ENCODE data around the gene SWT1. TPM values are rescaled to one million over a fixed set of nuclear protein-coding genes. Genes with fewer than 3 reads are reported as not detected.

SWT1 gene
- total RNA-seq = 3.5 and 6.0 TPM in 2 replicates

- DNase-seq (ENCODE audit: low read depth in 2 of 2) = peak; percentile 100
Observed at GRCh38 chr1:185156854-185157598, at the start of gene SWT1, which contains the start of gene TRMT1L. Gene SWT1 (plus strand): TSS chr1:185157167. CDS start chr1:185160842, 3,675 bp downstream. Gene TRMT1L (minus strand): TSS chr1:185156953. CDS start chr1:185156712, 241 bp downstream.

GRCh38 chr1:185108321-185108720, 48.6 kb upstream of the SWT1 start:
- peak; percentile 6 to 17 for DNase-seq (ENCODE audit: low read depth in 2 of 2)

- DNase-seq (ENCODE audit: low read depth in 2 of 2) = no peak
Observed at GRCh38 chr1:185110145-185110544, 46.8 kb upstream of the SWT1 start.

DNA sequence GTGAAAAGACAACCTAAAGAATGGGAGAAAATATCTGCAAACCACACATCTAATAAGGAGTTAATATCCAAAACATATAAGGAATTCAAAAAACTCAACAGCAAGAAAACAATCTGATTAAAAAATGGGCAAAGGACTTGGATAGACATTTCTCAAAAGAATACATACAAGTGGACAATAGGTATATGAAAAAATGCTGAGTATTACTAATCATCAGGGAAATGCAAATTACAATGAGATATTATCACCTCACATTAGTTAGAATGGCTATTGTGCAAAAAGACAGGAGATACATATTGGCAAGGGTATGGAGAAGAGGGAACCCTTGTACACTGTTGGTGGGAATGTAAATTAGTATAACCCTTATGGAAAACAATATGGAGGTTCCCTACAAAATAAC, 45.1 kb upstream of the SWT1 start:
- no peak for DNase-seq (ENCODE audit: low read depth in 2 of 2)

DNA sequence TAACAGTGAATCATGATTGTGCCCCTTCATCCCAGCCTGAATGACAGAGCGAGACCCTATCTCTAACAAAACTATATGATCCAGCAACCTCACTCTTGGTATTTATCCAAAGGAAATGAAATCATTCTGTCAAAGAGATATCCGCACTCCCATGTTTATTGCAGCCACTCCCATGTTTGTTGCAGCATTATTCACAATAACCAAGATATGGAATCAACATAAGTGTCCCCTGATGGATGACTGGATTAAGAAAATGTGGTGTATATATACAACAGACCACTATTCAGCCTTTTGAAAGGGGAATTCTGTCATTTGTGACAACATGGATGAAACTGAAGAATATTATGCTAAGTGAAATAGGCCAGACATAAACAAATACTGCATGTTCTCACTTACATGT, 44.6 kb upstream of the SWT1 start:
- DNase-seq (ENCODE audit: low read depth in 2 of 2) = peak in 1 of 2 donors; percentile 23

DNA sequence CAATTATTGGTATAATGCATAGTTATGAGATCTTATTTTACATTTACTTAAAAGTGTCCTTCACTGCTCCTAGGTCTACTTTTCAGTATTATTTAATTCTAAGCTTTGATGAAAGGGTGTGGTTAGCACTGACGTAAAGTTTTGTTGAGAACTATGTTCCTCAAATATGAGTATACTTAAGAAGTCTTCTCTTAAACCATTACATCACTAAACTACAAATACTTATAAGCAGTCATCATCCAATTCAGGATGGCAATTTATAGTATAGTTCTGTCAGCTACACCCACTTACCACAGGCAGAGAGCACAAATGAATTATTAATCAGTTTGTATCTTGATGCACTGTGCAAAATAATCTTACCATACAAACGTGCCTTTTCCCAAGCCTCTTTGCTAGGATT, 27.3 kb upstream of the SWT1 start:
- no peak for DNase-seq (ENCODE audit: low read depth in 2 of 2)

GRCh38 chr1:185132534-185132933, 24.4 kb upstream of the SWT1 start:
- no peak for DNase-seq (ENCODE audit: low read depth in 2 of 2)

- no peak for DNase-seq (ENCODE audit: low read depth in 2 of 2)
Observed at GRCh38 chr1:185137896-185138545, 18.9 kb upstream of the SWT1 start.

DNA sequence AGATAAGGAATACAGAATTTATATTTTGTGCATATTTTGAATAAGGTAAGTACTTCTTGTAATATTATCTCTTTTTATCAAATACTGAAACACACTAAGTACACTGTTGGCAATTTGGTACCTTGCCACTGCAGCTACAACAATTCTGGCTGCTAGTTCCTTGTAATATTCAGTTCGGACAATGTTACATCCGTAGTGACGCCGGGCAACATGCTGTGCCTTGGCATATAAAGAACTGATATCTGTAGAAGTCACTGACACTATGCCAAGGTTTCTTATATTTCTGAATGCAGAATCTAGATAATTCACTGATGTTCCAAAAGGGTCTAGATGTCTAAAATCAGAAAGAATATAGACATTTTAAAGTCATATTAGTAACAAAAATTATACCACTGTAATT, 17.7 kb upstream of the SWT1 start:
- DNase-seq (ENCODE audit: low read depth in 2 of 2) = no peak

- peak in 1 of 2 donors; percentile 48 for DNase-seq (ENCODE audit: low read depth in 2 of 2)
Observed at GRCh38 chr1:185144233-185144632, 12.7 kb upstream of the SWT1 start.

GRCh38 chr1:185151215-185151614, 5.8 kb upstream of the SWT1 start:
- no peak for DNase-seq (ENCODE audit: low read depth in 2 of 2)

- no peak for DNase-seq (ENCODE audit: low read depth in 2 of 2)
Observed at GRCh38 chr1:185152187-185152767, 4.7 kb upstream of the SWT1 start.

- peak in 1 of 2 donors; percentile 37 for DNase-seq (ENCODE audit: low read depth in 2 of 2)
Observed at GRCh38 chr1:185154912-185155513, 2.0 kb upstream of the SWT1 start.

DNA sequence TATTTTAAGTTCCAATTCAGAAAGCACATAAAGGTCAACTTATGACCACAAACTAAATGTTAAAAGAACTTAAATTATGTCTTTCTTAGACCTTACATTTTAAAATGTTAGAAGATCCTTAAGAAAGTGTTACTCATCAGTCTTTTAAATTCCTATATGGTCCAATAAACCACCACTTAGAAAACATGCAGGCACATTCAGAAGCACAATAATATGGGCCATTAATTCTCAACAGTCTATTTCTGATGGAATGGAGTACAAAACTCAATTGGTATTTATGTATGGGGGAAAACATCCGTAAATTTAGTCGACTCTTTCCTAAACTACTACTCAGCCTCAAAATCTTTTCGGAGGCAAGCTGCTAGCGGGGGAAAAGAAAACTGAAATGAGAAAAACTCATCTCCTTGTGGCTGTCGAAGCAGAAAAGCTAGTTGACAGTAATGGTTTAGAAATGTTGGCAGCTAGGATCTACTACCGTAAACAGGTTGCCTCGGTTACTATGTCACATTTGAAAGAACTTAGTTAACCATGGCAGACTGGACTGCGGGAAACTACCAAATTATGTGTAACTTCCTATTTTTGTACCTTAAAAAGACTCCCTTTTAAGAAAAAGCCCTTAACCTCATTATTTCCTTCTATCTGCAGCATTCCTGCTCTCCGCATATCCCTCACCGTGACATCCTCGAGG, 1.2 kb upstream of the SWT1 start:
- DNase-seq (ENCODE audit: low read depth in 2 of 2) = peak; percentile 41 to 48

GRCh38 chr1:185156288-185156853, 596 bp upstream of the SWT1 start:
- DNase-seq (ENCODE audit: low read depth in 2 of 2) = peak in 1 of 2 donors; percentile 35

DNA sequence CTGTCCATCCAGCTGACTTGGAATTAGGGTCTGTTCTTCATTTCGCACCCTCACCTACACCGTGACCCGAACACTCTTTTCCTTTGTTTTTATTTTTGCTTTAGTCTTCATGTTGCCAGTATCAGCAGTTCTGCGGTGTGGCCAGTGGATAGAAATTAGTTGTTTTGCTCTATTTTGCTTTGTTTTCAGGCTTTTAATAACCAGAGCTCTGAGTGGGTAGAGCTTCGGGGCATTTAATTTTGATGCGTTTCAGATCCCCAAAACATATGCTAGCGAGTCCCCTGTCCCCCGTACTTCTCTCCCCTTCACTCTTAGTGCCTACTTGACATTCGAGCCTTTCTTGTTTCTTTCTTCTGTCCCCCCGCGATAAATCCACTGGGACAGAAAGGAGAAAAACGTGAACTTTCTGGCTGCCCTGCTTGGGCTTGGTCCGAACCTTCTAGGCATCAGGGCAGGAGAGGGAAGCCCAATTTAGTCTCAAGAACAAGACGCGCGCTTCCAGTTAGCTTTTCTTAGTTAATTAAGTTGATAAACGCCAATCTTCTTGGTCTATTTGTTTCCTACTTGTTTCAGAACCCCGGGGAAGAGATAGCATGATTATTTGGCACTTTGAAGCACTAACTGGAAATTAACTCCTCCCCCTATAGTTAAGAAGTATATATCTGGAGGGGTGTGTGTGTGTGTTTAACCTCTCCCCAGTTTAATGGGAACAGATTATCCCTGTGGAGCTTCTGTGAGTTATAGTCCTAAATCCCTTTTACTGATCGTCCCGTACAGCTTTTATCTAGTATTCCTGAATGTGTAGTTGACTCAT, 839 bp downstream of the SWT1 start:
- DNase-seq (ENCODE audit: low read depth in 2 of 2) = peak; percentile 7 to 31

DNA sequence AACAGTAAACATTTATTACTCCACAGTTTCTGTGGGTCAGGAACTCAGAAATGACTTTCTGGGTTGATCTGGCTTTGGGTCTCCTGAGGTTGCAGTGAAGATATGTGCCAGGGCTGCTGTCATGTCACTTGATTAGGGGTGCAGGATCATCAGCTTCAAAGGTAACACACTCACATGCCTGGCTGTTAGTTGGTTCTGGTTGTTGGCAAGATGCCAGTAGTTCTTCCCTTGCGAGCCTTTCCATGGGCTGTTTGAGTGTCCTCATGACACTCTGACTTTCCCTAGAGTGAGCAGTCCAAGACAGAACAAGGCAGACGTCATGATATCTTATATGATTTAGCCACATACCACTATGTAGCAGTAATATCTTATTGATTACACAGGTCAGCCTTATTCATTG, 1.8 kb downstream of the SWT1 start:
- peak; percentile 3 to 29 for DNase-seq (ENCODE audit: low read depth in 2 of 2)

DNA sequence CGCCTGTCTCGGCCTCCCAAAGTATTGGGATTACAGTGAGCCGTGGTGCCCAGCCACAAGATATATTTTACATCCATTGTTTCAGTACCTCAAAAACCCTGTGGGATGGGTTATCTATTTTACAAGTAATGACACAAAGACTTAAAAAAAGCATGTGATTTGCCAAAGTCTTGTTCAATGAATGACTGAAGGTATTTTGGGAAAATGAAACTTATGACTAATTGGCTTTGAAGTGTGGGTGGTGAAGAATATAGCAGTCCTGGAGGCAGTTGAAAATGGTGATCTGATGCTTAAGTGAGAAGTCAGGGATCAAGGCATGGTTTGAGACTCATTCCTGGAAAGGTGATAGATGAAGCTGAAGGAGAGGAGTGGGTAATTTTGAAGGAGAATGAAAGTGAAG, 3.0 kb downstream of the SWT1 start:
- DNase-seq (ENCODE audit: low read depth in 2 of 2) = peak in 1 of 2 donors; percentile 5

DNA sequence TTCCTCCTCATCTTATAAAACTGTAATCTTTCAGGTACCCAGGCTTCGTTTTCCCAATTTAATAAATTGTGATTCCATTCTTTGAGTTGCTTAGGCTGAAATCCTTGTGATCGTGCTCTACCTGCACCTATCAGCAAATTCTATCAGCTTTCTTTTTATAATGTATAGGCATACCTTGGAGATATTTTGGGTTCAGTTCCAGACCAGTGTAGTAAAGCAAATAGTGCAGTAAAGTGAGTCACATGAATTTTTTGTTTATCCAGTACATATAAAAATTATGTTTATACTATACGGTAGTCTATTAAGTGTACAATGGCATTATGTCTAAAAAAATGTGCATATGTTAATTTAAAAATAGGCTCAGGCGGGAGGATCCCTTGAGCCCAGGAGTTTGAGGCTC, 5.5 kb downstream of the SWT1 start:
- no peak for DNase-seq (ENCODE audit: low read depth in 2 of 2)

GRCh38 chr1:185166106-185166505, 9.1 kb downstream of the SWT1 start:
- DNase-seq (ENCODE audit: low read depth in 2 of 2) = peak in 1 of 2 donors; percentile 1

Data from lung microvascular endothelial cell (primary cell).